ENCODE measurements around the gene DHRS7C.

- TF ChIP-seq RAD21 (conservative IDR thresholded peaks at IDR 0.05) (no peak), CTCF (IDR thresholded peaks at IDR 0.05; ENCODE audit: poor library complexity, severe bottlenecking) (no peak), EP300 (conservative IDR thresholded peaks at IDR 0.05; ENCODE audit: poor library complexity, severe bottlenecking) (no peak), MXI1 (conservative IDR thresholded peaks at IDR 0.05; ENCODE audit: poor library complexity, severe bottlenecking) (no peak), EZH2 (IDR thresholded peaks at IDR 0.05; ENCODE audit: borderline replicate concordance, insufficient read depth, low read length, poor library complexity, severe bottlenecking) (no peak), REST (IDR thresholded peaks at IDR 0.05; ENCODE audit: borderline replicate concordance) (no peak)
Measured at GRCh38 chr17:9784544-9784943, 6.8 kb downstream of the DHRS7C start.
